HepG2 (cell line): ENCODE results near the gene HOTAIR. TPM values are rescaled to one million over a fixed set of nuclear protein-coding genes. Genes with fewer than 3 reads are reported as not detected.

Source experiments
- ATAC-seq: fragments of 200-7000 bp; cut with Tn5 transposase; 3 replicates; pipeline ENCODE4 v1.9.1; 2020; ENCODE audit warnings: mild to moderate bottlenecking, moderate library complexity
- BruUV-seq: library from RNA; stranded (reverse); fragments of 400-500 nt; replicated peaks from 2 replicates; lab custom pipeline; 2021; lab: Mats Ljungman, UMichigan
- CTCF ChIA-PET: fragments of 300-600 bp; formaldehyde crosslinking; extraction: SDS; loops from one replicate; lab custom pipeline; 2021; ENCODE audit warnings: low total read pairs, inconsistent platforms, low intra/inter-chr PET ratio; lab: Yijun Ruan, JAX
- POLR2A ChIA-PET: fragments of 350-600 bp; sonication (Branson Sonifier 250); formaldehyde crosslinking; loops from one replicate; lab custom pipeline; 2020; ENCODE audit warnings: antibody characterized with exemption, inconsistent platforms; lab: Yijun Ruan, JAX
- DNase-seq: peaks from one replicate; pipeline ENCODE4 v3.0.0-alpha.2; 2015; ENCODE audit warnings: low spot score
- FAIRE-seq: peaks from 3 replicates; lab custom pipeline; 2011; peaks lifted over from hg19 to GRCh38; lab: Jason Lieb, UNC
- H2AFZ ChIP-seq: one replicate; pipeline ENCODE4 v1.6.1; 2011; ENCODE audit warnings: low read length, inconsistent platforms
- H3K27ac ChIP-seq: fragments of 300-600 bp; 3 replicates; pipeline ENCODE4 v1.8.0; 2011; ENCODE audit warnings: mixed run types, mild to moderate bottlenecking, mixed read lengths, low read length, inconsistent platforms; ENCODE audit not compliant: insufficient read depth; ENCODE audit errors: extremely low read length
- H3K27me3 ChIP-seq, 2 experiments: fragments of 200-600 bp in 1 of 2; 2 replicates in 1 of 2; 3 replicates in 1 of 2; pipeline versions ENCODE4 v1.6.0 to v1.8.0; 2011; ENCODE audit warnings: low read length in 2 of 2, mild to moderate bottlenecking in 2 of 2, moderate library complexity in 2 of 2, inconsistent platforms in 1 of 2; ENCODE audit not compliant: insufficient read depth in 2 of 2, control insufficient read depth in 1 of 2
- H3K36me3 ChIP-seq, 2 experiments: fragments of 200-600 bp in 1 of 2; replicated peaks in 1 of 2; 2 replicates in 1 of 2; 3 replicates in 1 of 2; pipeline versions ENCODE4 v1.5.1 to v1.8.0; 2011; ENCODE audit warnings: low read length in 2 of 2, inconsistent platforms in 1 of 2; ENCODE audit not compliant: insufficient read depth in 2 of 2, control insufficient read depth in 1 of 2
- H3K4me1 ChIP-seq: 2 replicates; pipeline ENCODE4 v1.5.1; 2012; ENCODE audit warnings: low read length, inconsistent platforms; ENCODE audit not compliant: insufficient read depth
- H3K4me2 ChIP-seq: 2 replicates; pipeline ENCODE4 v1.6.0; 2011; ENCODE audit warnings: low read depth, low read length, inconsistent platforms
- H3K4me3 ChIP-seq, 3 experiments: fragments of 200-600 bp in 1 of 3; sonication (generic), shearing (Covaris generic) in 1 of 3; replicated peaks in 1 of 3; 2 replicates each; pipeline ENCODE4 v1.5.1; 2011 to 2016; ENCODE audit warnings: low read length in 3 of 3, inconsistent platforms in 2 of 3, low read depth in 2 of 3, mild to moderate bottlenecking in 2 of 3, control low read depth in 1 of 3, mixed read lengths in 1 of 3; ENCODE audit not compliant: insufficient read depth in 1 of 3
- H3K79me2 ChIP-seq: one replicate; pipeline ENCODE4 v1.6.1; 2011; ENCODE audit warnings: low read length, inconsistent platforms; ENCODE audit not compliant: insufficient read depth
- H3K9ac ChIP-seq: 2 replicates; pipeline ENCODE4 v1.6.0; 2011; ENCODE audit warnings: mild to moderate bottlenecking, low read depth, low read length, inconsistent platforms; ENCODE audit not compliant: insufficient read depth
- H3K9me3 ChIP-seq: 2 replicates; pipeline ENCODE4 v1.5.1; 2012; ENCODE audit warnings: mild to moderate bottlenecking, low read length
- H4K20me1 ChIP-seq: 2 replicates; pipeline ENCODE4 v1.6.0; 2011; ENCODE audit warnings: inconsistent platforms, mild to moderate bottlenecking, low read length, moderate library complexity; ENCODE audit not compliant: insufficient read depth
- FOXM1 ChIP-seq: sonication (generic); formaldehyde crosslinking; IDR thresholded peaks from 2 replicates; pipeline ENCODE4 v1.5.0; 2020; ENCODE audit warnings: missing genetic modification reagents
- KDM2A ChIP-seq: sonication (generic); formaldehyde crosslinking; IDR thresholded peaks from 2 replicates; pipeline ENCODE4 v1.4.0; 2020; ENCODE audit warnings: low read depth, missing genetic modification reagents, borderline replicate concordance
- RARG ChIP-seq: sonication (generic); formaldehyde crosslinking; IDR thresholded peaks from 2 replicates; pipeline ENCODE4 v1.4.0; 2020; ENCODE audit warnings: low read depth, mild to moderate bottlenecking, missing genetic modification reagents
- SMAD3 ChIP-seq: sonication (generic); formaldehyde crosslinking; IDR thresholded peaks from 2 replicates; pipeline ENCODE4 v1.4.0; 2020; ENCODE audit warnings: missing genetic modification reagents
- TERF1 ChIP-seq: sonication (generic); formaldehyde crosslinking; IDR thresholded peaks from 2 replicates; pipeline ENCODE4 v1.8.0; 2022; ENCODE audit warnings: mild to moderate bottlenecking, missing genetic modification reagents, moderate library complexity
- ZHX2 ChIP-seq, 2 experiments: sonication (generic) in 1 of 2; formaldehyde crosslinking in 1 of 2; IDR thresholded peaks; 2 replicates each; pipeline versions ENCODE4 v1.6.1 to v1.9.0; 2014 to 2022; ENCODE audit warnings: antibody characterized with exemption in 1 of 2, borderline replicate concordance in 1 of 2, inconsistent platforms in 1 of 2, low read depth in 1 of 2, missing genetic modification reagents in 1 of 2
- ZNF160 ChIP-seq: sonication (generic); formaldehyde crosslinking; IDR thresholded peaks from 2 replicates; pipeline ENCODE4 v1.8.0; 2022; ENCODE audit warnings: mild to moderate bottlenecking, inconsistent platforms, missing genetic modification reagents
- ZNF615 ChIP-seq: sonication (generic); formaldehyde crosslinking; IDR thresholded peaks from 2 replicates; pipeline ENCODE4 v1.5.0; 2020; ENCODE audit warnings: mild to moderate bottlenecking, missing genetic modification reagents, borderline replicate concordance
- ZNF644 ChIP-seq: IDR thresholded peaks from 2 replicates; pipeline ENCODE4 v1.6.1; 2016; ENCODE audit warnings: low read depth
- ZNF770 ChIP-seq: sonication (generic); formaldehyde crosslinking; IDR thresholded peaks from 2 replicates; pipeline ENCODE4 v1.5.0; 2020; ENCODE audit warnings: mild to moderate bottlenecking, missing genetic modification reagents
- ZNF891 ChIP-seq: sonication (generic); formaldehyde crosslinking; IDR thresholded peaks from 2 replicates; pipeline ENCODE4 v1.5.0; 2020; ENCODE audit warnings: mild to moderate bottlenecking, missing genetic modification reagents
- WGBS: methylation state at CpG from one replicate; pipeline ENCODE4 v1.1.6; 2017; ENCODE audit warnings: low lambda C conversion rate; 5-methylcytosine and 5-hydroxymethylcytosine counted together
- in situ Hi-C: cut with HindIII; loops from 2 replicates; pipeline ENCODE4 v1.10.0; 2017; ENCODE audit warnings: low pct_unique_long_range_greater_than_20kb; ENCODE audit not compliant: extremely low pct_ligation_motif_present
- intact Hi-C: fragments of 100-400 bp; cut with micrococcal nuclease; formaldehyde crosslinking; loops from one replicate; pipeline ENCODE4 v1.10.0; 2022; ENCODE audit not compliant: unreplicated experiment
- polyA plus RNA-seq, 8 experiments: library from polyadenylated mRNA; depleted of rRNA in 3 of 8; stranded (reverse) in 7 of 8; unstranded in 1 of 8; fragments of >200 nt; fragmentation: Illumina TruSeq in 4 of 8; extraction: Trizol in 4 of 8; gene quantifications; 2 replicates each; pipeline versions ENCODE4 v1.2.1 to v1.2.3, GENCODE V29; 2011 to 2016; ENCODE audit warnings: low read depth in 4 of 8, missing spikeins in 1 of 8, mixed read lengths in 1 of 8; ENCODE audit not compliant: insufficient read depth in 1 of 8
- total RNA-seq, 5 experiments: library from RNA; depleted of rRNA; stranded (reverse); fragments of >200 nt; fragmentation: Illumina TruSeq; extraction: Trizol; gene quantifications; 2 replicates each; pipeline ENCODE4 v1.2.3, GENCODE V29; 2016; ENCODE audit warnings: low read depth in 1 of 5
- TF ChIP-seq, protein P1 (sequence below): sonication (generic); formaldehyde crosslinking; IDR thresholded peaks from 2 replicates; pipeline ENCODE4 v1.4.0; 2020; ENCODE audit warnings: missing genetic modification reagents

Gene HOTAIR
- total and polyA plus RNA-seq, 2 of the 13 experiments (the other 11 are each of a cell fraction or from before 2014, with no cell fraction given) = not detected

GRCh38 chr12:53964315-53964713 lies 10.4 kb downstream of the HOTAIR start:
- BruUV-seq = no TSS peak
- in situ Hi-C loops = no loop called here
- no peak for FAIRE-seq

More at GRCh38 chr12:53964315-53964713, 10.4 kb downstream of the HOTAIR start:
- H3K4me2 ChIP-seq = no peak overlapping the region
- CTCF ChIA-PET = no interaction called here
- H4K20me1 ChIP-seq = 0 out of 2 replicates have a peak, but pooled peaks cover 2% of the 10 kb centered on the region
- TF ChIP-seq ZNF891 (CRISPR knock-in tag) = no peak
- no peak for TF ChIP-seq FOXM1
- TF ChIP-seq SMAD3 (CRISPR knock-in tag) = no peak
- TF ChIP-seq ZNF160 (CRISPR knock-in tag) = no peak
- TF ChIP-seq, protein P1, sequence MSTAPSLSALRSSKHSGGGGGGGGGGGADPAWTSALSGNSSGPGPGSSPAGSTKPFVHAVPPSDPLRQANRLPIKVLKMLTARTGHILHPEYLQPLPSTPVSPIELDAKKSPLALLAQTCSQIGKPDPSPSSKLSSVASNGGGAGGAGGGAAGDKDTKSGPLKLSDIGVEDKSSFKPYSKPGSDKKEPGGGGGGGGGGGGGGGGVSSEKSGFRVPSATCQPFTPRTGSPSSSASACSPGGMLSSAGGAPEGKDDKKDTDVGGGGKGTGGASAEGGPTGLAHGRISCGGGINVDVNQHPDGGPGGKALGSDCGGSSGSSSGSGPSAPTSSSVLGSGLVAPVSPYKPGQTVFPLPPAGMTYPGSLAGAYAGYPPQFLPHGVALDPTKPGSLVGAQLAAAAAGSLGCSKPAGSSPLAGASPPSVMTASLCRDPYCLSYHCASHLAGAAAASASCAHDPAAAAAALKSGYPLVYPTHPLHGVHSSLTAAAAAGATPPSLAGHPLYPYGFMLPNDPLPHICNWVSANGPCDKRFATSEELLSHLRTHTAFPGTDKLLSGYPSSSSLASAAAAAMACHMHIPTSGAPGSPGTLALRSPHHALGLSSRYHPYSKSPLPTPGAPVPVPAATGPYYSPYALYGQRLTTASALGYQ (CRISPR knock-in tag) = no peak
- no peak for TF ChIP-seq ZNF770 (CRISPR knock-in tag)
- TF ChIP-seq TERF1 (CRISPR knock-in tag) = no peak
- no peak for TF ChIP-seq ZNF644 (CRISPR knock-in tag)
- no peak for TF ChIP-seq KDM2A (CRISPR knock-in tag)
- no peak for TF ChIP-seq RARG
- TF ChIP-seq ZNF615 (CRISPR knock-in tag) = no peak
- TF ChIP-seq ZHX2 (IDR thresholded peaks at IDR 0.05; ENCODE audit: low read depth) = no peak
- TF ChIP-seq ZHX2 (CRISPR knock-in tag; IDR thresholded peaks at IDR 0.05; ENCODE audit: borderline replicate concordance) = no peak
- TF ChIP-seq, all 625 proteins: peak for 0
- no peaks in the 10 kb centered on the region for H3K4me1 ChIP-seq
- H3K27me3 ChIP-seq = peaks cover 19 to 99% of the 10 kb centered on the region in 2 experiments
- DNase-seq (no peak), ATAC-seq (no peak)
- no peak overlapping the region for H2AFZ ChIP-seq
- H3K36me3 ChIP-seq = no peaks in the 10 kb centered on the region
- H3K9me3 ChIP-seq = no peaks in the 10 kb centered on the region
- H3K4me3 ChIP-seq = no peak overlapping the region
- intact Hi-C loops = no loop called here
- POLR2A ChIA-PET = no interaction called here
- H3K27ac ChIP-seq = no peak overlapping the region
- H3K79me2 ChIP-seq = no peaks in the 10 kb centered on the region
- 2% methylated on average over 2 of the region's 2 CpGs for WGBS
- no peak overlapping the region for H3K9ac ChIP-seq
